Measurements from ENCODE around the gene STRBP. TPM values are rescaled to one million over a fixed set of nuclear protein-coding genes. Genes with fewer than 3 reads are reported as not detected.

The STRBP gene
- total and polyA plus RNA-seq, 3 donors from 2014 or later, result 47.8 to 102 (median 66.5) TPM

- intact Hi-C loops (cut with DNase I; ENCODE audit: low total_unique reads), result no loop called here
- Histone ChIP-seq H3K4me1 (no peaks in the 10 kb centered on the region), H3K36me3 (ENCODE audit: low read depth, missing control alignments) (no peaks in the 10 kb centered on the region), H3K27ac (no peak overlapping the region), H3K4me3 (no peak overlapping the region), H3K9me3 (no peaks in the 10 kb centered on the region), H3K27me3 (no peaks in the 10 kb centered on the region)
- WGBS, 2 donors, result 78 to 81% methylated on average over 2 of the region's 2 CpGs
- TF ChIP-seq POLR2A (IDR thresholded peaks at IDR 0.05), result no peak
- TF ChIP-seq CTCF (IDR thresholded peaks at IDR 0.05), result no peak
- DNase-seq, result no peak
Measured at GRCh38 chr9:123176949-123177348, 91.4 kb downstream of the STRBP start.

- Histone ChIP-seq H3K36me3 (ENCODE audit: low read depth, missing control alignments) (no peaks in the 10 kb centered on the region), H3K4me3 (no peak overlapping the region), H3K4me1 (no peaks in the 10 kb centered on the region), H3K27ac (no peak overlapping the region), H3K27me3 (no peaks in the 10 kb centered on the region), H3K9me3 (no peaks in the 10 kb centered on the region)
- no peak for TF ChIP-seq POLR2A (IDR thresholded peaks at IDR 0.05)
- no peak for TF ChIP-seq CTCF (IDR thresholded peaks at IDR 0.05)
- intact Hi-C loops (cut with DNase I; ENCODE audit: low total_unique reads), result no loop called here
- no peak for DNase-seq
- 84 to 86% methylated on average over 4 of the region's 4 CpGs for WGBS, 2 donors
Measured at GRCh38 chr9:123175854-123176629, 92.3 kb downstream of the STRBP start.

GRCh38 chr9:123174887-123175518 is 93.4 kb downstream of the STRBP start:
- no peak for DNase-seq
- H3K4me1 ChIP-seq, result no peaks in the 10 kb centered on the region
- no peaks in the 10 kb centered on the region for H3K9me3 ChIP-seq
- H3K27ac ChIP-seq, result no peak overlapping the region
- 67 to 90% methylated on average over 1 of the region's 1 CpG for WGBS, 2 donors
- no peaks in the 10 kb centered on the region for H3K36me3 ChIP-seq (ENCODE audit: low read depth, missing control alignments)
- H3K4me3 ChIP-seq, result no peak overlapping the region
- intact Hi-C loops (cut with DNase I; ENCODE audit: low total_unique reads), result no loop called here
- no peaks in the 10 kb centered on the region for H3K27me3 ChIP-seq
- no peak for TF ChIP-seq CTCF (IDR thresholded peaks at IDR 0.05)
- no peak for TF ChIP-seq POLR2A (IDR thresholded peaks at IDR 0.05)

- TF ChIP-seq POLR2A (IDR thresholded peaks at IDR 0.05), result no peak
- TF ChIP-seq CTCF (IDR thresholded peaks at IDR 0.05), result no peak
- Histone ChIP-seq H3K27ac (no peak overlapping the region), H3K27me3 (no peaks in the 10 kb centered on the region), H3K9me3 (no peaks in the 10 kb centered on the region), H3K4me1 (no peaks in the 10 kb centered on the region), H3K4me3 (no peak overlapping the region), H3K36me3 (ENCODE audit: low read depth, missing control alignments) (no peaks in the 10 kb centered on the region)
- no peak for DNase-seq
- intact Hi-C loops (cut with DNase I; ENCODE audit: low total_unique reads), result no loop called here
- 83 to 100% methylated on average over 1 of the region's 1 CpG for WGBS, 2 donors
Measured at GRCh38 chr9:123174079-123174478, 94.3 kb downstream of the STRBP start.

Data from testis (tissue), 3 donors.